NCI-H2227 (cell line): ENCODE results near the gene FXYD3.

Experiments
- DNase-seq: peaks from one replicate; lab custom pipeline; 2025; ENCODE audit not compliant: unreplicated experiment; lab: John Stamatoyannopoulos, UW

The FXYD3 gene

DNA sequence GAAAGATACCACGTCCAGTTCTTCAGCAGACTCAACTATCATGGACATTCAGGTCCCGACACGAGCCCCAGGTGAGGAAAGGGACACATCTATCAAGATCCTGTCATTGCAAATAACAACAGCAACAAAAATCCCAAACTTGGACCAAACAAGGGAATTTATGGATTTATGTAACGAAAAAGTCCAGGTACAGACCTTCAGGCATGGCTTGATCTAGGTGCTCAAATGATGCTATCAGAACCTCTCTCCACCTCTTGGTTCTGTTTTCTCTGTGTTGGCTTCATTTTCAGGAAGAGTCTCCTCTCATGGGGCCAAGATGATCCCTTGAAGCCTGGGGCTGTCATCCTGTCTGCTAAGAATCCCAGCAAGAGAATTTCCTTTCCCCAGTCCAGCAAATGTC, 41.8 kb downstream of the FXYD3 start:
- DNase-seq = no peak

GRCh38 chr19:35159606-35160005, 44.0 kb downstream of the FXYD3 start:
- no peak for DNase-seq

DNA sequence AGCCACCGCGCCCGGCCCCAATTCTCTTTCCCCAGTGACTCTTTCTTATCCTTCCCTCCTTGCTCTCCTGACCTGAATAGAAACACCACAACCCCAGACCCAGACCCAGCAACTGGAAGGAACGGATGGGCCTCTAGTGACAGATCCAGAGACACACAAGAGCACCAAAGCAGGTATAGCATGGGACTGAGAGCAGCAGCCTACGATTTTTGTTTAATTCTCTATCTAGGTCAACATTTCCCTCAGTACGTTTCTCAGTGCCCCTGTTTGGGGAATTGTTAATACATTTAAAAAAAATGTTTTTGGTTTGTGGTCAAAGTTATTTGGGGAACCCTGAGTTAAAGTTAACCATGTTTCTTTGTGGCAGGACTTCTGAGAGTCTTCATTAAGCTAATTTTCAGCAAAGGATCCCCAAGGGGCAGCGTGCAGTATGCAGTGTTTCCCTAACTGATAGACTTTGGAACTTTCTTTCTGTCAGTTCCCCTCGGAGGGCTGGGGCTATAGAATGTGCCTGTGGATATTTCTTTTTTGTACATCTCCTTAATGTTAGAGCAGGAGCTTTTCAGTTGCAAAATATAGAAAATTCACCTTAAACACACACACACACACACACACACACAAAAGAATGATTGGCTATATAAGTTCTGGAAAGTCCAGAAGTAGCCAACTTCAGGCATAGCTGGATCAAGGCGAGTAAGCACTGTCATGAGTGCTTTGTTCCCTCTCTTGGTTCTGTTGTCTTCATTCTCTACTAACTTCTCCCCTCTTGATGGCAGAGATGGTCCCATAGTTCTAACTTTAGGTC, 45.2 kb downstream of the FXYD3 start:
- no peak for DNase-seq

- DNase-seq = no peak
Measured at GRCh38 chr19:35161434-35161743, 45.8 kb downstream of the FXYD3 start.

DNA sequence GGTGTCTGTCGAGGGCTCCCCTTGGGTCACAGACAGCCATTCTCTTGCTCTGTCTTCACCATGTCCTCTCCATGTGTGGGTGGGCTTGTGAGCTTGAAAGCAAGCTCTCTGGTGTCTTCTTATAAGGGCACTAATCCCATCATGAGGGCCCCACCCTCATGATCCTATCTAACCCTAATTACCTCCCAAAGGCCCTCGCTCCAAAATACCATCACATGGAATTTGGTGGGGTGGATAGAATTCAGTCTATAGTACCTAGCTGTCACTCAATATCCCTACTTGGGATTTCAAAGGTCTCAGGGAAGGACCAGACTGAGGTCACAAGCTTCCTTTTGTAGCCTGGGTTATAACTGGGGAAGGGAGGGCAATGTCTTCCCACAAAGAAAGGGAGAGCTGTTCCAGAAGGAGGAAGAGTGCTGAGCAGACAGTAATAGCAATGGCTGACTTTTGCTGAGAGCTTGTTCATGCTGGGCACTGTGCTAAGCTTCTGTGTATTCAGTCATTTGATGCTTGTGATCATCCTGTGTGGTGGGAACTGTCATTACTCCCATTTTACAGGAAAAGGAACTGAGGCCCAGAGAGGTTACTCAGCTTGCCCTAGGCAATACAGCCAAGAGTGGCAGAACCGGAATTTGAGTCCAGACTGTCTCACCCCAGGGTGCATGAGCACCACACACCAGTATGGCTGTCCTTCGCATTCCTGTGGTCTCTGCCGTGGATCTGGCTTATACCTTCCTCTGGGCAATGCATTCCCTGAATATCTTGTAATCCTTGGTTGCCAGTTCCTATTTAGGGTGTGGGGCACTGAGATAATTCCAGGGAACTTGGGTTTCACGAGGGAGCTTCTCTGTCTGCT, 47.1 kb downstream of the FXYD3 start:
- DNase-seq = no peak

- no peak for DNase-seq
Measured at GRCh38 chr19:35164418-35164817, 48.8 kb downstream of the FXYD3 start.

- DNase-seq = no peak
Measured at GRCh38 chr19:35165200-35166058, 49.8 kb downstream of the FXYD3 start.

- no peak for DNase-seq
Measured at GRCh38 chr19:35166100-35167063, 50.8 kb downstream of the FXYD3 start.

DNA sequence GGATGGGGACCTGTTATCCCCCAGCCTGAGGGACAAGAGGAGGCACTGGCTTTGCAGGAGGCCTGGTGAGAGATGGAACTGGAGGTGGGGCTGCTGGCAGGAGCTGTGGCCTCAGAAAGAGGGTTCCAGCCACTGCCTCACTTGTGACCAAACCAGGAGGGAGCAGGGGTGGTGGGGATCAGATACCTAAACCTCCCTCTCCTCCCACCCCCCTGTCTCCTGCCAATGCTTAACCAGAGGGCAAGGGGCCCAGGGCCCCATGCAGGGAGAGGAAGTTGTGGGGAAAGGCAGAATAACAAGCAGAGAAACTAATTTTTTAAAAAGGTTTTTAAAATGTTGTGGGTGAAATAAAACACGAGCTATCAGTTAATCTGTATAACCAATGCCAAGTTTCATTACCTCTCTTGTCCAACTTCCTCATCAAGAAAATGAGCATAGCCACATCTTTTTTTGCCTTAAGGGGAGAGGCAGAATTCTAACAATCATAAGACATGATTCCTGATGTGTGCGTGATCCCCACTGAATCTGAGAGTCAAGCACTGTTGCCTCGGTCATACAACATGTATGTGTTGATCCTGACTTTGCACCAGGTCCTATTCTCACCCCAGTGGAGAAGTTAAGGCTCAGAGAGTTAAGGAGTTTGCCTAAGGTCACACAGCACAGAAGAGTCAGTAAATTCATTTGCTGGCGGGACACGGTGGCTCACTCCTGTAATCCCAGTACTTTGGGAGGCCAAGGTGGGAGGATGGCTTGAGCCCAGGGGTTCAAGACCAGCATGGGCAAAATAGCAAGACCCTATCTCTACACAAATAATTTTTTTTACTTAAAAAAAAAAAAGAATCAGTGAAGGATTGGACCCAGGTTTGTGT, 51.9 kb downstream of the FXYD3 start:
- no peak for DNase-seq

- no peak for DNase-seq
Measured at GRCh38 chr19:35168196-35168595, 52.6 kb downstream of the FXYD3 start.

DNA sequence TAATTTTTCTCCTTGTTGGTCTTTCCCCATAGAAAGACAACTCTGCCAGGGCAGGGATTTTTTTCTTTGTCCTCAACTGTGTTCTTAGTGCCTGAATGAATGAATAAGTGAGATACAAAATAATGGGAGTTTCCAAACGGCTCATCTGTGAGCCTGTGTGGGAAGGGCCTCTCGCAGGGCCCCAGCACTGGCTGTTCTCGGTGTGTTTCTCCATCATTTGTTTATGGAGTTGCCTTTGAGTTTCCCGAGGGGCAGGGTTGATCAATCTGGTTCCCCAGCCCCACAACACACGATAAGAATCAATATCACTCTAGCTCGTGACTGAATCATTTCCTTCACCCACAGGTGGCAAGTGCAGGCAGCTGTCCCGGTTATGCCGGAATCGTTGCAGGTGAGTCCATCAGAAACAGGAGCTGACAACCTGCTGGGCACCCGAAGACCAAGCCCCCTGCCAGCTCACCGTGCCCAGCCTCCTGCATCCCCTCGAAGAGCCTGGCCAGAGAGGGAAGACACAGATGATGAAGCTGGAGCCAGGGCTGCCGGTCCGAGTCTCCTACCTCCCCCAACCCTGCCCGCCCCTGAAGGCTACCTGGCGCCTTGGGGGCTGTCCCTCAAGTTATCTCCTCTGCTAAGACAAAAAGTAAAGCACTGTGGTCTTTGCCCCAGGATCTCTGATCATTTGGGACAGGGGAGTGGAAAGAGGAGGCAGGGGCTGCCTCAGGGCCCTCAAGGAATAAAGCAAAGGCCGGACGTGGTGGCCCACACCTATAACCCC, 53.8 kb downstream of the FXYD3 start:
- DNase-seq = no peak

DNA sequence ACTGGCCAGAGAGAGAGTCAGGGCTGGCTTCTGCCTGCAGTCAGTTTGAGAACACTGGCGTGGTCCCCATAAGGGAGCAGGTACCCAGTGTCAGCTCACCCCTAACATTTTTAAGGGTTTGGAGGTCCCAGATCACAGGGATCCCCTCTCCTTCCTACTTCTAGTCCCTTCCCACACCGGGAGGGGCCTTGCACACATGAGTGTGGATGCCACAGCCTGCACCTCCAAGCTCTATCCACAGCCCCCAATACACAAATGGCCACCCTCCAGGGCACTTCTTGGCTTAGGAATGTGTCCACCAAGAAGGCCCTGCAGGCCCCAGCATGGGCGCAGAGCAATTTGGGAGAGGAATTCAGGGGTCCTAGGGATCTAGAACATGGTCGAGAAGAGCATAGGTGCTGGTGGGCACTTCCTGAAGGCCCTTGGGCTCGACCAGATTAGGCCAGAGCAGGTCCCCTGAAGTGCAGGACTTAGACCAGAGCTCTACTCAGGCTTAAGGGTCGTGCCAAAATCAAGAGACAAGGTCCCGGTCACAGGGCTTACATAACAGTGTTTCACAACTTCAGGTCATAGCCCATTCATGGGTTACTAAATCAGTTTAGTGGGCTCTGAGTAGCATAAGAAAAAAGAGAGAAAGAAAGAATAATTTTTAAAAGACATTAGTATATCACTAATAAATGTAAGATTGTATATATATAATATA, 54.9 kb downstream of the FXYD3 start:
- DNase-seq = no peak

- no peak for DNase-seq
Measured at GRCh38 chr19:35171730-35172129, 56.1 kb downstream of the FXYD3 start.
